Measurements from ENCODE around the gene ADTRP.

GRCh38 chr6:11802886-11803590 lies 24.4 kb upstream of the ADTRP start:
- TF ChIP-seq ZFX (IDR thresholded peaks at IDR 0.05) (no peak), EZH2 (IDR thresholded peaks at IDR 0.05) (no peak), SRF (IDR thresholded peaks at IDR 0.05; ENCODE audit: low read depth) (no peak)
- TF ChIP-seq, protein P1, sequence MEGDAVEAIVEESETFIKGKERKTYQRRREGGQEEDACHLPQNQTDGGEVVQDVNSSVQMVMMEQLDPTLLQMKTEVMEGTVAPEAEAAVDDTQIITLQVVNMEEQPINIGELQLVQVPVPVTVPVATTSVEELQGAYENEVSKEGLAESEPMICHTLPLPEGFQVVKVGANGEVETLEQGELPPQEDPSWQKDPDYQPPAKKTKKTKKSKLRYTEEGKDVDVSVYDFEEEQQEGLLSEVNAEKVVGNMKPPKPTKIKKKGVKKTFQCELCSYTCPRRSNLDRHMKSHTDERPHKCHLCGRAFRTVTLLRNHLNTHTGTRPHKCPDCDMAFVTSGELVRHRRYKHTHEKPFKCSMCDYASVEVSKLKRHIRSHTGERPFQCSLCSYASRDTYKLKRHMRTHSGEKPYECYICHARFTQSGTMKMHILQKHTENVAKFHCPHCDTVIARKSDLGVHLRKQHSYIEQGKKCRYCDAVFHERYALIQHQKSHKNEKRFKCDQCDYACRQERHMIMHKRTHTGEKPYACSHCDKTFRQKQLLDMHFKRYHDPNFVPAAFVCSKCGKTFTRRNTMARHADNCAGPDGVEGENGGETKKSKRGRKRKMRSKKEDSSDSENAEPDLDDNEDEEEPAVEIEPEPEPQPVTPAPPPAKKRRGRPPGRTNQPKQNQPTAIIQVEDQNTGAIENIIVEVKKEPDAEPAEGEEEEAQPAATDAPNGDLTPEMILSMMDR (IDR thresholded peaks at IDR 0.05 in 2 of 3, conservative IDR thresholded peaks at IDR 0.05 in 1 of 3; ENCODE audit: borderline replicate concordance in 1 of 3, insufficient read depth in 1 of 3, low read depth in 2 of 3, low read length in 2 of 3) = no peak

Data from HCT116 (cell line).